Ishikawa (cell line): ENCODE results near the gene CBLIF.

ENCODE experiments used
- CEBPB ChIP-seq: IDR thresholded peaks from 2 replicates; pipeline ENCODE4 v1.6.1; 2012
- CREB1 ChIP-seq: IDR thresholded peaks from 2 replicates; pipeline ENCODE4 v1.6.1; 2012; ENCODE audit warnings: low read depth
- EGR1 ChIP-seq: IDR thresholded peaks from 2 replicates; pipeline ENCODE4 v1.6.1; 2012
- EP300 ChIP-seq: IDR thresholded peaks from 2 replicates; pipeline ENCODE4 v1.6.1; 2012; ENCODE audit warnings: borderline replicate concordance
- FOXM1 ChIP-seq: IDR thresholded peaks from 2 replicates; pipeline ENCODE4 v1.6.1; 2012; ENCODE audit warnings: low read depth, borderline replicate concordance
- MAX ChIP-seq: IDR thresholded peaks from 2 replicates; pipeline ENCODE4 v1.6.1; 2012
- NFIC ChIP-seq: IDR thresholded peaks from 2 replicates; pipeline ENCODE4 v1.6.1; 2012
- RAD21 ChIP-seq: IDR thresholded peaks from 2 replicates; pipeline ENCODE4 v1.6.1; 2012; ENCODE audit warnings: low read depth
- REST ChIP-seq: IDR thresholded peaks from 2 replicates; pipeline ENCODE4 v1.6.1; 2012; ENCODE audit warnings: low read depth, mild to moderate bottlenecking
- TAF1 ChIP-seq: IDR thresholded peaks from 2 replicates; pipeline ENCODE4 v1.6.1; 2012; ENCODE audit warnings: low read depth, mild to moderate bottlenecking
- TCF12 ChIP-seq: IDR thresholded peaks from 2 replicates; pipeline ENCODE4 v1.6.1; 2012; ENCODE audit warnings: low read depth
- TEAD4 ChIP-seq: IDR thresholded peaks from 2 replicates; pipeline ENCODE4 v1.6.1; 2012
- USF1 ChIP-seq: IDR thresholded peaks from 2 replicates; pipeline ENCODE4 v1.6.1; 2012
- YY1 ChIP-seq: IDR thresholded peaks from 2 replicates; pipeline ENCODE4 v1.6.1; 2012; ENCODE audit warnings: low read depth
- ZBTB7A ChIP-seq: IDR thresholded peaks from 2 replicates; pipeline ENCODE4 v1.6.1; 2012; ENCODE audit warnings: low read depth

Gene CBLIF

GRCh38 chr11:59875856-59876519 is 30.7 kb upstream of the CBLIF start:
- TF ChIP-seq FOXM1 (no peak), TEAD4 (no peak), YY1 (no peak), TCF12 (no peak), EP300 (no peak), ZBTB7A (no peak), TAF1 (no peak), USF1 (no peak), RAD21 (no peak), REST (no peak), CREB1 (no peak), NFIC (no peak), MAX (no peak), CEBPB (no peak), EGR1 (no peak)

- TF ChIP-seq YY1 (no peak), RAD21 (no peak), USF1 (no peak), REST (no peak), EGR1 (no peak), CREB1 (no peak), NFIC (no peak), TAF1 (no peak), FOXM1 (no peak), EP300 (no peak), TEAD4 (no peak), TCF12 (no peak), ZBTB7A (no peak)
Measured at GRCh38 chr11:59872076-59872475, 26.8 kb upstream of the CBLIF start.

GRCh38 chr11:59867946-59868345 is 22.6 kb upstream of the CBLIF start:
- TF ChIP-seq CREB1 (no peak), RAD21 (no peak), FOXM1 (no peak), USF1 (no peak)

- TF ChIP-seq NFIC (no peak), MAX (no peak), CEBPB (no peak), FOXM1 (no peak), USF1 (no peak), REST (no peak), TCF12 (no peak)
Measured at GRCh38 chr11:59866836-59867235, 21.5 kb upstream of the CBLIF start.
